ENCODE measurements around the gene PHACTR3.

GRCh38 chr20:59824711-59825562 is 220.6 kb downstream of the PHACTR3 start:
- TF ChIP-seq, protein P1, sequence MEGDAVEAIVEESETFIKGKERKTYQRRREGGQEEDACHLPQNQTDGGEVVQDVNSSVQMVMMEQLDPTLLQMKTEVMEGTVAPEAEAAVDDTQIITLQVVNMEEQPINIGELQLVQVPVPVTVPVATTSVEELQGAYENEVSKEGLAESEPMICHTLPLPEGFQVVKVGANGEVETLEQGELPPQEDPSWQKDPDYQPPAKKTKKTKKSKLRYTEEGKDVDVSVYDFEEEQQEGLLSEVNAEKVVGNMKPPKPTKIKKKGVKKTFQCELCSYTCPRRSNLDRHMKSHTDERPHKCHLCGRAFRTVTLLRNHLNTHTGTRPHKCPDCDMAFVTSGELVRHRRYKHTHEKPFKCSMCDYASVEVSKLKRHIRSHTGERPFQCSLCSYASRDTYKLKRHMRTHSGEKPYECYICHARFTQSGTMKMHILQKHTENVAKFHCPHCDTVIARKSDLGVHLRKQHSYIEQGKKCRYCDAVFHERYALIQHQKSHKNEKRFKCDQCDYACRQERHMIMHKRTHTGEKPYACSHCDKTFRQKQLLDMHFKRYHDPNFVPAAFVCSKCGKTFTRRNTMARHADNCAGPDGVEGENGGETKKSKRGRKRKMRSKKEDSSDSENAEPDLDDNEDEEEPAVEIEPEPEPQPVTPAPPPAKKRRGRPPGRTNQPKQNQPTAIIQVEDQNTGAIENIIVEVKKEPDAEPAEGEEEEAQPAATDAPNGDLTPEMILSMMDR (IDR thresholded peaks at IDR 0.05; ENCODE audit: low read depth, low read length, poor library complexity, severe bottlenecking), result no peak
- no peak for TF ChIP-seq EZH2phosphoT487 (IDR thresholded peaks at IDR 0.05; ENCODE audit: borderline replicate concordance, low read length)
